ENCODE results near the gene PRG2.
A peak's percentile ranks its signal among the peaks of the same experiment; 100 is the strongest.
"Not testable (repeated sequence)": the region's sequence is repeated elsewhere in the genome, so short reads cannot be mapped to it uniquely, and the experiment has no call there.

Gene PRG2

DNA sequence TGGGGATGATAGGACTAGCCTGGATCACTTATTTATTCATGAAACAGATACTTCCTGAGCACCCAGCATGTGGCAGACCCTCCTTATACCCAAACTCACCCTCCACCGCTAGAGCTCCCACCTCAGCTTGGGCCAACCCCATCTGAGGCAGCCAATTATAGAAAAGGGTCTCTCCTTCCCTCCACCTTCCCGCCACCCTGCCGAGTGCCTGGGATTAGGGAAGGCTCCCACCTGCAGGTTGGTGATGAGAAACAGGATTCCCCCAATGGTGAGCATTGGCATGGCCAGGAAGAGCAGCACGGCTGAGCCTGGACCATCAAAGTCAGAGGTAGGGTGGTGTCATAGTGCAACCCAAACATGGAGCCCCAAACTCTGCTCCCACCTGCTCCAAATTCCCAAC lies 30.6 kb upstream of the PRG2 start:
- no peak for DNase-seq

GRCh38 chr11:57419146-57419545 lies 28.7 kb upstream of the PRG2 start:
- DNase-seq: no peak

GRCh38 chr11:57418131-57418530 lies 27.7 kb upstream of the PRG2 start:
- DNase-seq: no peak

DNA sequence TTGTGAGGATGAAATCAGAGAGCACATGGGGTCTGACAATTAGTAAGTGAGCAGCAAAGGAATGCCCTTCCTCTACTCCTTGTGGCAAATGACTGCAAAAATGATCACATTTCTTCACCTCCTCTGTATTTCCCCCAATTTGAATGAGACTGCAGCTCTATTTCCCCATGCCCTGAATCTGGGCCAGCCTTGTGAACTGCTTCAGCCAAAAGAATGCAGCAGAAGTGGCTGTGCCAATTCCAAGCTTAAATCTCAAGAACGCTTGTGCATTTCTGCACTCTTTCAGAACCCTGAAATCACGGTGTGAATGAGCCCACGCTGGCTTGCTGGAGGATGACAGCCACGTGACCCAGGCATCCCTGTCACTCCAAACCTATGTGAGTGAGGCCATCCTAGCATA lies 26.6 kb upstream of the PRG2 start:
- DNase-seq: peak in 1 of 56 donors; percentile 0

- DNase-seq: no peak
These were observed 26.0 kb upstream of the PRG2 start for GRCh38 chr11:57416436-57416835.

DNA sequence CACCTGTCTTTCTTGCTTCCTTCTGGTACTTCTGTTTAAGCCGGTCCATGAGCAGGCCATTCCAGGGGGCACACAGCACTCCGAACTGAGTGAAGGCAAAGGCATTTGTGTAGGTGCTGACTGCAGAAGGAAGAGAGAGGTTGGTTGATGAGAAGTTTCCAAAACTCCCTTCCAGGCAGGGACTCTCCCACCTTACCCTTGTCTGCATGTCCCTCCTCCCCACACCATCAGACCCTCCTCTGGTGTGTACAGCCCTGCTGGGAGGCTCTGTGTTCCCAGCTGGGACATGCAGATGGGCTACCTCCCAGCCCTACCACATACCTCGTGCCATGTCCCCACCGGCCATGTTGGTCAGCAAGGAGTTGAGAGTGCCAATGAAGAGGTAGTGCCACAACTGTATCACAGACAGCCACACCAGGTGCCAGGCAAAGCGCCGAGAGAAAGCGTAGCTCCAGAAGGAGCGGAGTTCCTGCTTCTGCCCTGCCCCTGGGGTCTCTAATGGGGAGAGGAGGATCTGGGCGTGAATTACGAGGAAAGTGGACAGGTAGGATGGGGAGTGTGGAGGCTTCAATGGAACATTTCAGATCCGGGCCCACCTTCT lies 24.3 kb upstream of the PRG2 start:
- no peak for DNase-seq

- DNase-seq: no peak
These were observed 23.2 kb upstream of the PRG2 start for GRCh38 chr11:57413681-57414080.

- no peak for DNase-seq
These were observed 19.8 kb upstream of the PRG2 start for GRCh38 chr11:57410287-57410686.

DNA sequence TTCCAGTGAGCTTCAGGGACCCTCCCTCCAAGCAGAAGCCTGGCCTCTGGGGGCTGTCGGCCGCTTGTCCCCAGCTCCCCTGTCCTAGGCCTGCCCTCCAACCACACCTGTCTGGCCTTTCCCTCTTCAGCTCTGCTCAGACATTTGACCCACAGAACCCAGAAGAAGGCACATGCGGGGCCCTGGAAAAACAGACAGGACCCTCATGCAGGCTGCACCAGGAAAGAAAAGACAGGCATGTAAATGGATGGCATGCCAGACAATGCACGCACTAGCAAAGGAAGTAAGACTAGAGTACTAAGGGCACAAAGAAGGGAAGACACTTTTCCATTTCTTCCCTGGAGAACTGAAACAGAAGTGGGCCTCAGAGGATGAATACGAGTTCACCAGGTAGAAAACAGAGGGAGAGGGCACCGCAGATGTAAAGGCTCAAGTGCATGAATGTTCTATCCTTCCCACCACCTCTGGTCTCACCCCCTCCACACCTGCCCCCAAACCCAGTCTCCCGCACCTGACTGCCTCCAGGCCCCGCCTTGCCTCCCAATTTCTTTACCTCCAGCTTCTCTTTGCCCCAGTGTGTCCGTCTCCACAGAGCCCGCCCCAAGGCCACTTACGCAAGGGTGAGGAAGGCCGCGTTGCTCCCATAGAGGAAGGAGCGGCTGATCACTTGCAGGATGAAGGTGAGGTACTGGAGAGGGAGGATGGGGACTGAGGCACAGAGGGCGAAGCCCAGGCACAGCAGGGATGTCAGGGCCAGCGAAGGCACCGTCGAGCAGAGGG lies 19.1 kb upstream of the PRG2 start:
- DNase-seq: no peak

DNA sequence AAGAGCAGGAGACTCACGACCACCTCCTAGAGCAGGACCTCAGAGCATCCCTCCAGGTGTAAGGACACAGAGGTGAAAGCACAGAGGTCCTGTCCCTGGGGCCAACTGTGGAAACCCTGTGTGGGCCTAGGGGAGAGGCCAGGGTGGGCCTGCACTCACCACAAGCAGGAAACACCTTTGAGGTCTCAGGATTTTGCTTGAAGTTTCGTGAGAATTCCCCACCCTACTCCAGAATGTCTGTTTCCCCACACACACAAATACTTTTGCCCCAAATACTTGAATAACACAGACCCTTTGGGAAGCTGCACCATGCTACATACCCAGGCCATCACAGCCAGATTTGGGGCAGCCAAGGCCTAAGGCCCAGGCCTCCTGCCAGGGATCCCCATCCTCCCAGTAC lies 18.3 kb upstream of the PRG2 start:
- DNase-seq: no peak

GRCh38 chr11:57407941-57408475 lies 17.6 kb upstream of the PRG2 start:
- no peak for DNase-seq

GRCh38 chr11:57407010-57407920 lies 16.8 kb upstream of the PRG2 start:
- DNase-seq: no peak

DNA sequence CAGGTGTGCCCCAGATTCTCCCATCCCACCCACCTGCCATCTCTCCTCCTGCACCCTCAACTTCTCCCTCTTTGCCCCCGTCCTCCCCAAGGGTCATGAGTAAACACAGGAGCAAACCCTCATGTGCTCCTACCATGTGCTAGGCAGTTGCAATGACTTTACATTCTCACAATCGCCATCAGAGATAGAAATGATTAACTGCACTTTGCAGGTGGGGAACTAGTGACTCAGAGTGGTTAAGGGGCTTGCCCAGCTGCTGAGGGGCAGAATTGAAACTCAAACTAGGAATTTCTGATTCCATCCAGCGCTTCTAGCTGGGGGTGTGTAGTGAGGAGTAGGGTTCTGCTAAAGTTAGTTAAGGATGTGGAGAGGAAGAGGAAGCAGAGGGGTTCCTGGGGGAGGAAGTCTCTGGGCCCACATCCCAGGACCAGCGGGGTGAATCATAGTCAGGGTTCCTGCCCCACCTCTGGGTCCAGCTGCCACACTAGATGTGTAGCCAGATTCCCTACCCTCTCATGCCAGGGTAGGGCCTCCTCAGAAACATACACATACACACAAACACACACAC lies 16.0 kb upstream of the PRG2 start:
- DNase-seq: peak in 1 of 56 donors; percentile 0

GRCh38 chr11:57405271-57405860 lies 14.9 kb upstream of the PRG2 start:
- peak in 2 of 56 donors; percentile 4 to 25 for DNase-seq

DNA sequence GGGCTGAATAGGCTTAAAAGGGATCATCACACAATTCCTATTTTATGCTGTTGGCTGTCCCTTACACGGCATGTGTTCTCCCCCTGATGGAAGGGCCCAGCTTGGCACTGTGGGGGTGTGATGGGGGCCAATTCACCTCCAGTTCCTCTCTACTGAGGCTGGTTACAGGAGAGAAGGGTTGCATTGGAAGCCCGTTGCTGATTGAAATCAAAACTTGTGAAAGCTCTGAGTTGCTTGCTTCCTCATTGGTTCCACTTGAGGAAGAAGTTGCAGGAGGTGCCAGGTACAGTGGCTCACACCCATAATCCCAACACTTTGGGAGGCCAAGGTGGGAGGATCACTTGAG lies 13.3 kb upstream of the PRG2 start:
- DNase-seq: no peak

DNA sequence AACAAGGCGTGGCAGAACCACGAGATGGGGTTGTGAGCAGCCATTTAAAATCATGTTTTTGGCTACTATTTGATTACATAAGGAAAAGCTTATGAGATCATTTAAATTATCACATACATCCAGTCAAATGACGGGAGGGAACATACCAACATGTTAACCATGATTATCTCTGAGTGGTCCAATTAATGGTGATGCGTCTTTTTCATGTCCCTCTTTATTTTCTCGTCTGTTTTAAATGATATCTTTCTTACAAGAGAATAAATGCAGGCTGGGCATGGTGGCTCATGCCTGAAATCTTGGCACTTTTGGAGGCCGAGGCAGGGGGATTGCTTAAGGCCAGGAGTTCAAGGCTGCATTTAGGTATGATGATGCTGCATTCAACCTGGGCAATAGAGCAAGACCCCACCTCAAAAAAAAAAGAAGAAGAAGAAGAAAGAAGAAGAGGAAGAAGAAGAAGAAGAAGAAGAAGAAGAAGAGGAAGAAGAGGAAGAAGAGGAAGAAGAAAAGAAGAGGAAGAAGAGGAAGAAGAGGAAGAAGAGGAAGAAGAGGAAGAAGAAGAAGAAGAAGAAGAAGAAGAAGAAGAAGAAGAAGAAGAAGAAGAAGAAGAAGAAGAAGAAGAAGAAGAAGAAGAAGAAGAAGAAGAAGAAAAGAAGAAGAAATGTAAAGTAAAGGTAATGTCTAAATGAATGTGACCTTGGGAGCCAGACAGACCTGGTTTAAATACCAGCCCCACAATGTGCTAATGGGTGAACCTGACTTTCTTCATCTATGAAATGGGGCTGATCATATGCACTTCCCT lies 12.8 kb upstream of the PRG2 start:
- not testable (repeated sequence) for DNase-seq

- no peak for DNase-seq
These were observed 11.9 kb upstream of the PRG2 start for GRCh38 chr11:57402188-57403002.

DNA sequence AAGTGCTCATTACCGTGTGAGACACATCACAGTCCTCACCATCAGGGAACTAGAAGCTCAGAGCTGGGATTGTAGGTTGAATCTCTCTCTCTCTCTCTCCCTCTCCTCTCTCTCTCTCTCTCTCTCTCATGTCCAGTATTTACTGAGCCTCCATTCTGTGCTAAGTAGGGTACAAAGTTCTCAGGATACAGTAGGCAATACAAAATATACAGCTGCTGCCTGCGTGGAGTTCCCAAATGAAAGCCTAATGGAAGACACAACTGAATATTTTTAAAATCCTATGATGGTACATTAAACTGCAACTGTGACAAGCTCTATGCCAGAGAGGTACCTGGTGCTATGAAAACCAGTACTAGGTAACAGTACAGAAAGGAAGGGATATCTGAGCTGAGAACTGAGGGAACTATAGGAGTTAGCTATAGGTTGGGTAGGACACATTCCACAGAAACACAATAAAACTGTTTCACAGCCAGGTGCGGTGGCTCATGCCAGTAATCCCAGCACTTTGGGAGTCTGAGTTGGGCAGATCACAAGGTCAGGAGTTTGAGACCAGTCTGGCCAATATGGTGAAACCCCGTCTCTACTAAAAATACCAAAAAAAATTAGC lies 9.6 kb upstream of the PRG2 start:
- DNase-seq: no peak

- no peak for DNase-seq
These were observed 8.8 kb upstream of the PRG2 start for GRCh38 chr11:57399221-57399620.

Measured in amygdala (tissue), 56 donors.